ENCODE measurements around the gene SLC38A9.

SLC38A9 gene

DNA sequence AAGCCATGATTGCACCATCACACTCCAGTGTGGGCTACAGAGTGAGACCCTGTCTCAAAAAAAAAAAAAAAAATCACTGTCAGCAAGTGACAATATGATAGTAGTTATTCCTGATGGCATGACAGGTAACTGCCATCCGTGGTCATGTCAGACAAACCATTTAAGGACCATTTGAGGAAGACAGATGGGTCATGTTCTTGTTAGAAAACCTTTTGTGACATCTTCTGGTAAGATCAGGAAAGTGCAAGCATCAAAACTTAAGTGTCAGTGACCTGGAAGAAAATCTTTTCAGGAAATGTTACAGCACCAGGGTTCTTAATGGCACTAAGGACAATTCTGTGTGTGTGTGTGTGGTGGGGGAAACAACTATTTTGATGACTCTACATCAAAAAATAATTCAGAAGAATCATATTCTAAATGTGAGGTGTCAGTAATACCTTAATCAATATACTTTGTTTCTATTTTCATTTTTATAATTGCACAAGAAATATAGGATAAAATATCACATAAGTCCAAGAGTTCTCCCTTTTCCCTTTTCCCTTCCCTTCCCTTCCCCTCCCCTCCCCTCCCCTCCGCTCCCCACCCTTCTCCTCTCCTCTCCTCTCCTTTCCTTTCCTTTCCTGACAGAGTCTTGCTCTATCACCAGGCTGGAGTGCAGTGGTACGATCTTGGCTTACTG lies 17.8 kb downstream of the SLC38A9 start:
- H3K27ac ChIP-seq, result no peak overlapping the region
- DNase-seq (ENCODE audit: low spot score), result no peak
- TF ChIP-seq, protein P1, sequence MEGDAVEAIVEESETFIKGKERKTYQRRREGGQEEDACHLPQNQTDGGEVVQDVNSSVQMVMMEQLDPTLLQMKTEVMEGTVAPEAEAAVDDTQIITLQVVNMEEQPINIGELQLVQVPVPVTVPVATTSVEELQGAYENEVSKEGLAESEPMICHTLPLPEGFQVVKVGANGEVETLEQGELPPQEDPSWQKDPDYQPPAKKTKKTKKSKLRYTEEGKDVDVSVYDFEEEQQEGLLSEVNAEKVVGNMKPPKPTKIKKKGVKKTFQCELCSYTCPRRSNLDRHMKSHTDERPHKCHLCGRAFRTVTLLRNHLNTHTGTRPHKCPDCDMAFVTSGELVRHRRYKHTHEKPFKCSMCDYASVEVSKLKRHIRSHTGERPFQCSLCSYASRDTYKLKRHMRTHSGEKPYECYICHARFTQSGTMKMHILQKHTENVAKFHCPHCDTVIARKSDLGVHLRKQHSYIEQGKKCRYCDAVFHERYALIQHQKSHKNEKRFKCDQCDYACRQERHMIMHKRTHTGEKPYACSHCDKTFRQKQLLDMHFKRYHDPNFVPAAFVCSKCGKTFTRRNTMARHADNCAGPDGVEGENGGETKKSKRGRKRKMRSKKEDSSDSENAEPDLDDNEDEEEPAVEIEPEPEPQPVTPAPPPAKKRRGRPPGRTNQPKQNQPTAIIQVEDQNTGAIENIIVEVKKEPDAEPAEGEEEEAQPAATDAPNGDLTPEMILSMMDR (IDR thresholded peaks at IDR 0.05), result no peak

GRCh38 chr5:55692509-55692908 lies 19.6 kb downstream of the SLC38A9 start:
- Histone ChIP-seq H3K27ac (no peak overlapping the region), H3K4me3 (no peak overlapping the region)
- no peak for DNase-seq (ENCODE audit: low spot score)
- TF ChIP-seq, protein P1 (IDR thresholded peaks at IDR 0.05), result no peak

More for the DNA sequence above, 17.8 kb downstream of the SLC38A9 start:
- H3K4me3 ChIP-seq, result no peak overlapping the region

GRCh38 chr5:55692106-55692417 lies 20.1 kb downstream of the SLC38A9 start:
- no peak overlapping the region for H3K4me3 ChIP-seq
- H3K27ac ChIP-seq, result no peak overlapping the region
- DNase-seq (ENCODE audit: low spot score), result no peak
- TF ChIP-seq, protein P1 (IDR thresholded peaks at IDR 0.05), result no peak

DNA sequence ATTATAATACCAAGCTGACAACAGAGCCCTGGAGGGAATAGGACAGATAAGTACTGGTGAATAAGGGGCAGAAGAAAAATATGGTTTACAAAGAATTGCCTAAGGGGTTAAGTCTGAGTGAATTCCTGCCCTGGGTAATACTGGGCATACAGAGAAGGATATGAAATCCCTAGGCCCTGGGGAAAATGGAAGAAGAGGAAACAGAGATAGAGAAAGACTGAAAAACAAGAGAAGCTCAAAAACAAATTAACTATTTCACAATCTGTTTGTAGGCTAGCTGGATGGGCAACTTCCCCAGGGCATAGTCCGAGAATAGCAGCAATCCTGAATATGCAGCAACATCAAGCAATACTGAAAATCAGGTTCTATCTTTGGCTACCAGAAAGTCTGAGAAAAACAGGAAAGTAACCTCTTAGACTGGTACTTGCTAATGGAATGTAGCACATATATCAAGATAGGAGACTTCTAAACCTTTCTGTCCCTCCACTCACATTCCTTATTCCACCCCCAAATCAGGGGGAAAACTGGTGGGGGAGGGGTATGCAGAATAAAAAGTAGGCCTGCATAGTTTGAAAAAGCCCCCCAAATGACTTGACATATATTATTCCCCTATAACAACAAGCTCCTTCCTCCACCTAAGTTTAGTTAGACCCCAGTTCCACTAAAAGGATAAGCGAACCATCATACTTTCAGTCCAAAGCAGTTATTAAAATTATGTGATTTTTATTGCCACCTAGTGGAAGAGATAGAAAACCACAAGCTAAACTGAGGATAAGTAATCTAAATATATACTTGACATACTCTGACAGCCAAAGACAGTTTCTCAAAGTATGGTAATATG lies 20.6 kb downstream of the SLC38A9 start:
- H3K4me3 ChIP-seq, result peak overlapping the region; percentile 53
- DNase-seq (ENCODE audit: low spot score), result no peak
- TF ChIP-seq, protein P1 (IDR thresholded peaks at IDR 0.05), result peak; percentile 37
- peak overlapping the region; percentile 55 to 56 for H3K27ac ChIP-seq

DNA sequence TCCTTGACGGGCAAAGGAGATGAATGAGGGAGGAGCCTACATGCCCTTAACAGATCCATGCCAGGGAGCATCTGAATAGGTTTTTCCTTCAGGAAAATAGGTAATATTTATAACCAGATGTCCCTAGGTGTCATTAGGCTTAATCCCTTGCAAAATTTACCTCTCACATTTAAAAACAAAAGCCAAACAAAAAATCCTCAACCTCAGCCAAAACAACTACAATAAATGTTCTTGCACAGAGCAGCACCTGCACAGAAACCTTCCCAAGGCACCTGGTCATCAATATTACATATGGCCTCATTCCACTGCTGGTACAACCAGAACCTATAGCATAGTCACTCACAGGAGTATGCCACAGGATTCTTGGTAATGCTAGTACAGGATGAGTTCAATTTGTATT lies 30.1 kb downstream of the SLC38A9 start:
- TF ChIP-seq, protein P1 (IDR thresholded peaks at IDR 0.05), result no peak
- H3K4me3 ChIP-seq, result no peak overlapping the region
- no peak for DNase-seq (ENCODE audit: low spot score)
- H3K27ac ChIP-seq, result no peak overlapping the region

GRCh38 chr5:55681301-55681700 lies 30.8 kb downstream of the SLC38A9 start:
- no peak overlapping the region for H3K27ac ChIP-seq
- TF ChIP-seq, protein P1 (IDR thresholded peaks at IDR 0.05), result no peak
- DNase-seq (ENCODE audit: low spot score), result no peak

GRCh38 chr5:55680353-55680752 lies 31.8 kb downstream of the SLC38A9 start:
- no peak for DNase-seq (ENCODE audit: low spot score)
- H3K4me3 ChIP-seq, result no peak overlapping the region
- TF ChIP-seq, protein P1 (IDR thresholded peaks at IDR 0.05), result no peak
- H3K27ac ChIP-seq, result peak overlapping the region in 1 of 2 donors; percentile 46

More at GRCh38 chr5:55681301-55681700, 30.8 kb downstream of the SLC38A9 start:
- H3K4me3 ChIP-seq, result no peak overlapping the region

Measured in coronary artery (tissue), 2 donors.